ENCODE data around the gene EPSTI1. TPM values are rescaled to one million over a fixed set of nuclear protein-coding genes. Genes with fewer than 3 reads are reported as not detected.

The EPSTI1 gene
- total RNA-seq, 1 donor: 14.9 TPM

- H3K4me3 ChIP-seq (ENCODE audit: low read length): no peak overlapping the region
- no peaks in the 10 kb centered on the region for H3K9me3 ChIP-seq (ENCODE audit: low read depth, low read length)
- H3K27me3 ChIP-seq (ENCODE audit: insufficient read depth, low read length): no peaks in the 10 kb centered on the region
- peaks cover 32% of the 10 kb centered on the region for H3K4me1 ChIP-seq (ENCODE audit: insufficient read depth, low read length)
Measured at GRCh38 chr13:42969565-42970172, 22.4 kb downstream of the EPSTI1 start.

DNA sequence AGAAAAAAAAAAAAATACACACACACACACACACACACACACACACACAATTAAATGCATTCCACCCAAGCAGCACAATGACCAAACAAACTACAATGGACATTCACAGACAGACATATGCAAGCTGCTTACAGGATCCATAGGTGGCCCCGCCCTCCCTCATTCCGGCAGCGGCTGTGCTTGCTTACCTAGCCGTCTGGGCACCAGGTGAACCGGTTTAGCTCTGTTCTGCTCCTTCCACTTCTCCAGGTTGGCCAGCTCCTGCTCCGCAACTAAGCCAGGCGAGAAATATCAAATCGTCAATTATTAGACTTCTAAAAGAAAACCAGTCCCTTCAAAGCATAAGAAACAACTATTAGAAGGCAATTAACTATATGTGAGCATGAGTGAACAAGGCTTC lies 23.1 kb downstream of the EPSTI1 start:
- no peaks in the 10 kb centered on the region for H3K27me3 ChIP-seq (ENCODE audit: insufficient read depth, low read length)
- H3K4me1 ChIP-seq (ENCODE audit: insufficient read depth, low read length): peaks cover 29% of the 10 kb centered on the region
- H3K4me3 ChIP-seq (ENCODE audit: low read length): no peak overlapping the region
- no peaks in the 10 kb centered on the region for H3K9me3 ChIP-seq (ENCODE audit: low read depth, low read length)

DNA sequence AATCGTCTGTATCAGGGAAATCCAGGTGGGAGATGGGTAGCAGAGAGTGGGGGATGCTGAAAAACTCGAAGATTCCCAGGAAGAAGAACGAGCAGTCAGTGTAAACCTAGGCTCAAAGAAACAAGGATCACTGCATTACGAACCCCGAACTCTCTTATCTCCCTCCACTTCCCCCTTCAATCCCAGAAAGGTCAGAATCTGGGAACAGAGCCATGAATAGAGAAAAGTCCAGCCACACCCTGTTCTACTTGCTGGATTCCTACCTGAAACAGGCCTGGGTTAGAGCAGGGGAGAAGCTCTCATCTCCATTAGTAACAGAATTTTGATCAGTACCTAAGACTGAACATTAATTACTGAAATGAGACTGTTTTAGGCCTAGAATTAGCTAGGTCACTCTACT lies 24.4 kb downstream of the EPSTI1 start:
- Histone ChIP-seq H3K4me3 (ENCODE audit: low read length) (no peak overlapping the region), H3K9me3 (ENCODE audit: low read depth, low read length) (no peaks in the 10 kb centered on the region), H3K27me3 (ENCODE audit: insufficient read depth, low read length) (no peaks in the 10 kb centered on the region), H3K4me1 (ENCODE audit: insufficient read depth, low read length) (peaks cover 26% of the 10 kb centered on the region)

- Histone ChIP-seq H3K4me1 (ENCODE audit: insufficient read depth, low read length) (peaks cover 8% of the 10 kb centered on the region), H3K4me3 (ENCODE audit: low read length) (no peak overlapping the region), H3K9me3 (ENCODE audit: low read depth, low read length) (no peaks in the 10 kb centered on the region), H3K27me3 (ENCODE audit: insufficient read depth, low read length) (no peaks in the 10 kb centered on the region)
Measured at GRCh38 chr13:42965281-42965680, 26.8 kb downstream of the EPSTI1 start.

GRCh38 chr13:42964761-42965161 lies 27.3 kb downstream of the EPSTI1 start:
- peaks cover 4% of the 10 kb centered on the region for H3K4me1 ChIP-seq (ENCODE audit: insufficient read depth, low read length)
- H3K9me3 ChIP-seq (ENCODE audit: low read depth, low read length): no peaks in the 10 kb centered on the region
- no peak overlapping the region for H3K4me3 ChIP-seq (ENCODE audit: low read length)
- no peaks in the 10 kb centered on the region for H3K27me3 ChIP-seq (ENCODE audit: insufficient read depth, low read length)

GRCh38 chr13:42959615-42960014 lies 32.4 kb downstream of the EPSTI1 start:
- Histone ChIP-seq H3K9me3 (ENCODE audit: low read depth, low read length) (no peaks in the 10 kb centered on the region), H3K27me3 (ENCODE audit: insufficient read depth, low read length) (no peaks in the 10 kb centered on the region), H3K4me3 (ENCODE audit: low read length) (no peak overlapping the region), H3K4me1 (ENCODE audit: insufficient read depth, low read length) (no peaks in the 10 kb centered on the region)

DNA sequence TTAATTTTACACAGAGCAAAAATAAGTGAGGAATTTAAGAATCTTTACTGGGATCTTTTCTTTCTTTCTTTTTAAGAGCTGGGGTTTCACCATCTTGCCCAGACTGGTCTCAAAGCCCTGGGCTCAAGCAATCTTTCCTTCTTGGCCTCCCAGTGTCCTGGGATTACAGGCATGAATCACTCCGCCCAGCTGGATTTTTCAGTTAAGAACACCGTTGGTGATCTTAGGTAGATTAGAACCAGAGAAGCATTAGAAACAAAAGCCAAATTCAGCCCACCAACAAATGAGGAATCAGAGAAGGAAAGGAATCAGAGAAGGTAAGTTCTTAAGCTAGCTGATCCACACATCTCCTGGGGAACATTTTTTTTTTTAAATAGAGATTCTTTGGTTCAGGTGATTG lies 34.2 kb downstream of the EPSTI1 start:
- H3K4me1 ChIP-seq (ENCODE audit: insufficient read depth, low read length): no peaks in the 10 kb centered on the region
- H3K27me3 ChIP-seq (ENCODE audit: insufficient read depth, low read length): no peaks in the 10 kb centered on the region
- H3K4me3 ChIP-seq (ENCODE audit: low read length): no peak overlapping the region
- H3K9me3 ChIP-seq (ENCODE audit: low read depth, low read length): no peaks in the 10 kb centered on the region

DNA sequence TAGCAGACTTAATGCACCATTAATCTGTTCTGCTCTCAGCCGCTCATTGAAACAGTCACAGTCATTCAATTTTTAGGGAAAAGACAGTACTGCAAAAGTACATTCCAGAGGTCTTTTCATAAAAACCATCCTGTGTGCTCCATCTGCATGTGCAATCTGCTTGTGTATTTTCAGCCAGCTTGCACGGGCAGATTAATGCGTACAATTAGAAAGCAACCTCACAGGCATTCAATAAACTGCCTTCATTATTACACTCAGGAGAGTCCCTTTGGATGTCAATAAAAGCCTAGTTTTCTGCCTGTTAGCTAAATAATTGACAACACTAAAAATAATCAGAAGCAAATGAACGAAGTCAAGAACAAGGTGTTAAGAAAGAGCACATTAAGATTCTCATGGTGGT lies 41.9 kb downstream of the EPSTI1 start:
- no peak overlapping the region for H3K4me3 ChIP-seq (ENCODE audit: low read length)
- no peaks in the 10 kb centered on the region for H3K9me3 ChIP-seq (ENCODE audit: low read depth, low read length)
- H3K27me3 ChIP-seq (ENCODE audit: insufficient read depth, low read length): no peaks in the 10 kb centered on the region
- no peaks in the 10 kb centered on the region for H3K4me1 ChIP-seq (ENCODE audit: insufficient read depth, low read length)

DNA sequence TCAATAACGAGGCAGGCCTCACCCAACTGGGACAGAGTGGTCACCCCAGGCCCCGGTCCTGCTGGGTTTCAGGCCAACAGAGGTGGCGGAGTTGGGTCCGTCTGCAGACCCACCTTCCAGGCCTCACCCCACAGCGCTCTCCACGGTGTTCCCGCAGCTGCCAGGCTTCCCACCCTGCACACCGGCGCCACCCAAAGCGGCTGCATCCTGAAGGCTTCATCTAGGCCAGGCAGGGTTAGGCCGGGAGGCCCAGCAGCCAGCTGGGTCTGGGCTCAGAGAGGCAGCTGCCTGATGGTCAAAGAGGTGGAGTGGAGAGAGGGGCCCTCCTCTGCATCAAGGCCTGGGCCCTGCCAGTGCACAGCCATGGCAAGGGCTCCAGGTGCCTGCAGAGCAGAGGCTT lies 44.1 kb downstream of the EPSTI1 start:
- no peak overlapping the region for H3K4me3 ChIP-seq (ENCODE audit: low read length)
- H3K9me3 ChIP-seq (ENCODE audit: low read depth, low read length): no peaks in the 10 kb centered on the region
- H3K4me1 ChIP-seq (ENCODE audit: insufficient read depth, low read length): no peaks in the 10 kb centered on the region
- H3K27me3 ChIP-seq (ENCODE audit: insufficient read depth, low read length): no peaks in the 10 kb centered on the region

GRCh38 chr13:42946927-42947326 lies 45.1 kb downstream of the EPSTI1 start:
- no peaks in the 10 kb centered on the region for H3K9me3 ChIP-seq (ENCODE audit: low read depth, low read length)
- no peaks in the 10 kb centered on the region for H3K4me1 ChIP-seq (ENCODE audit: insufficient read depth, low read length)
- no peak overlapping the region for H3K4me3 ChIP-seq (ENCODE audit: low read length)
- H3K27me3 ChIP-seq (ENCODE audit: insufficient read depth, low read length): no peaks in the 10 kb centered on the region

DNA sequence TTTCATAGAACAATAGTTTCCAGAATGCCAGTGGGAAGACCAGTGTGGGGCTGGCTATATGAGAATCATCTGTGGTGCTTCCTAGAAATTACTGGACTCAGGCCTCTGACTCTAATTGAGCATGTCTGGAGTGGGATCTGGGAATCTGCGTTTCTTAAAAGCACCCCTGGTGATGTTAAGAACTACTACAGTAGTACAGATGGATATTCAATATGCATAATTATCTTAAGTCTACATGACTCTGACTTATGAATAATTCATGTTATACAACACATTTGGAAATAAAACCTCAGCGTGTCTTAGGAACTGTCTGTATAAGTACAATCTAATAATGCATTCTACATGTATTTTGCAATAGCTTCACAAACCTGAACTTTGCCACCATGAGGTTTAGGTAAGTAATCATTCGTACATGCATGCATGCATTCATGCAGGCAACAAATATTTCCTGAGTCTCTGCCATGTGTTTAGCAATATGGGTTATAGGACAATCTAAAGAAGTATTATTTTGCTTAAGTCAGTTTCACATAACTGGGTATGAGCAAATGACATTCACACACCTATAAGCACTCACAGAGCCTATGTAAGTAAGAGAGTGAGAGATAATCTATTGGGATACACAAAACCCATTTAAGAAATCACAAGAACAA lies 62.0 kb downstream of the EPSTI1 start:
- Histone ChIP-seq H3K4me3 (ENCODE audit: low read length) (no peak overlapping the region), H3K27me3 (ENCODE audit: insufficient read depth, low read length) (no peaks in the 10 kb centered on the region), H3K9me3 (ENCODE audit: low read depth, low read length) (no peaks in the 10 kb centered on the region), H3K4me1 (ENCODE audit: insufficient read depth, low read length) (no peaks in the 10 kb centered on the region)

DNA sequence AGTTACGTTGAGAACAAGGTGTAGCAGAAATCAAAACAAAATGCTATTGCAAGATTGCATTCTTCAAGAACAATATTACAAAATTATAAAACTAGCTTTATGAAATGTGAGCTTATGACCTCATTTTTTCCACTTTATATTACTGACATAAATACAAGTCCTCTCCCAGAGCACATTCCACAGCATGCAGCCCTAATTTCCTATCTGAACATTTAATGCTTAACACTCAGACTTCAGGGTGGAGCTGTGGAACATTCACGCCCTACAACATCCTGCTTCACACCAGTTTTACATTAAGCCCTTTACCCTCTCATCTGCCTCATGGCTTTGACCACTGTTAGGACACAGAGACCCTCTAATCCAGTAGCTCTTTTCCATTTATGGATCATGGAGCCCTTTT lies 65.5 kb downstream of the EPSTI1 start:
- Histone ChIP-seq H3K4me1 (ENCODE audit: insufficient read depth, low read length) (no peaks in the 10 kb centered on the region), H3K4me3 (ENCODE audit: low read length) (no peak overlapping the region), H3K9me3 (ENCODE audit: low read depth, low read length) (no peaks in the 10 kb centered on the region), H3K27me3 (ENCODE audit: insufficient read depth, low read length) (no peaks in the 10 kb centered on the region)

GRCh38 chr13:42926043-42926442 lies 66.0 kb downstream of the EPSTI1 start:
- Histone ChIP-seq H3K4me1 (ENCODE audit: insufficient read depth, low read length) (no peaks in the 10 kb centered on the region), H3K27me3 (ENCODE audit: insufficient read depth, low read length) (no peaks in the 10 kb centered on the region), H3K9me3 (ENCODE audit: low read depth, low read length) (no peaks in the 10 kb centered on the region), H3K4me3 (ENCODE audit: low read length) (no peak overlapping the region)

- no peaks in the 10 kb centered on the region for H3K27me3 ChIP-seq (ENCODE audit: insufficient read depth, low read length)
- no peaks in the 10 kb centered on the region for H3K4me1 ChIP-seq (ENCODE audit: insufficient read depth, low read length)
- no peaks in the 10 kb centered on the region for H3K9me3 ChIP-seq (ENCODE audit: low read depth, low read length)
- H3K4me3 ChIP-seq (ENCODE audit: low read length): no peak overlapping the region
Measured at GRCh38 chr13:42925626-42926025, 66.4 kb downstream of the EPSTI1 start.

DNA sequence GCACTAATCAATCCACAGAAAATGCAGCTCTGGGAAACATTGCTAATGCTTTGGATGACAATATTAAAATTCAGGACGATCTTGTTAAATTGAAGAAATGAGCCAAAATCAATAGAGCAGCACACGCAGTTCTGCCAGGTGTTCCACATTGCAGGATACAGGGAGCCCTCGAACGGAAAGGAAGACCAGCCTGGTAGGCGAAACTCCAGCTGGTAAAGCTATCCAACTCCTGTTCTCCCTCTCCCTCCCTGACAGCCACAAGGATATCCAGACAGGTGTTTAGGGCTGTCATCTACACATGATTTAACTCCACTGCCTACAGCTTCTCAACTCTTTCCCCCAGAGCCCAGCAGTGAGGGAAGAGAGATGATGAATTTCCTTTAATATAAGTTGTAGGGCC lies 67.7 kb downstream of the EPSTI1 start:
- H3K9me3 ChIP-seq (ENCODE audit: low read depth, low read length): no peaks in the 10 kb centered on the region

GRCh38 chr13:42907745-42908144 lies 84.3 kb downstream of the EPSTI1 start:
- no peaks in the 10 kb centered on the region for H3K27me3 ChIP-seq (ENCODE audit: insufficient read depth, low read length)
- H3K9me3 ChIP-seq (ENCODE audit: low read depth, low read length): no peaks in the 10 kb centered on the region
- H3K4me3 ChIP-seq (ENCODE audit: low read length): no peak overlapping the region
- H3K4me1 ChIP-seq (ENCODE audit: insufficient read depth, low read length): no peaks in the 10 kb centered on the region

More for the DNA sequence above, 67.7 kb downstream of the EPSTI1 start:
- Histone ChIP-seq H3K4me1 (ENCODE audit: insufficient read depth, low read length) (no peaks in the 10 kb centered on the region), H3K27me3 (ENCODE audit: insufficient read depth, low read length) (no peaks in the 10 kb centered on the region), H3K4me3 (ENCODE audit: low read length) (no peak overlapping the region)
